Measurements from ENCODE around the gene CDK16. TPM values are rescaled to one million over a fixed set of nuclear protein-coding genes. Genes with fewer than 3 reads are reported as not detected.

CDK16 gene
- total RNA-seq, 2 experiments from 2014 or later, result 59.6 to 60.0 TPM

GRCh38 chrX:47272013-47272408 is 53.5 kb downstream of the CDK16 start:
- ChIA-PET CTCF (no interaction called here), POLR2A (no interaction called here)
- no peaks in the 10 kb centered on the region for H3K27me3 Mint-ChIP-seq
- no peaks in the 10 kb centered on the region for H3K9me3 Mint-ChIP-seq
- no peak for DNase-seq
- H3K4me1 Mint-ChIP-seq, result peaks cover 1% of the 10 kb centered on the region
- no peaks in the 10 kb centered on the region for H3K36me3 Mint-ChIP-seq (ENCODE audit: low read depth)
- H3K4me3 Mint-ChIP-seq, result no peak overlapping the region
- no peak overlapping the region for H3K27ac Mint-ChIP-seq

GRCh38 chrX:47273011-47273730 is 54.7 kb downstream of the CDK16 start:
- ChIA-PET POLR2A (no interaction called here), CTCF (no interaction called here)
- H3K9me3 Mint-ChIP-seq, result no peaks in the 10 kb centered on the region
- H3K4me3 Mint-ChIP-seq, result no peak overlapping the region
- no peaks in the 10 kb centered on the region for H3K27me3 Mint-ChIP-seq
- H3K36me3 Mint-ChIP-seq (ENCODE audit: low read depth), result no peaks in the 10 kb centered on the region
- no peaks in the 10 kb centered on the region for H3K4me1 Mint-ChIP-seq
- H3K27ac Mint-ChIP-seq, result no peak overlapping the region
- DNase-seq, result no peak

GRCh38 chrX:47278691-47279090 is 60.2 kb downstream of the CDK16 start:
- POLR2A ChIA-PET, result no interaction called here
- Mint-ChIP-seq H3K4me1 (no peaks in the 10 kb centered on the region), H3K27me3 (no peaks in the 10 kb centered on the region), H3K9me3 (no peaks in the 10 kb centered on the region), H3K4me3 (no peak overlapping the region), H3K27ac (no peak overlapping the region), H3K36me3 (ENCODE audit: low read depth) (no peaks in the 10 kb centered on the region)
- no peak for DNase-seq
- CTCF ChIA-PET, result no interaction called here

Other genes starting within 250 kb of the CDK16 start
- gene RGN, start 140.2 kb upstream of the CDK16 start, total RNA-seq, result not detected
- 10 to 100 TPM; 89.0 to 89.8 TPM for gene NDUFB11, start 74.0 kb upstream of the CDK16 start, total RNA-seq
- 10 to 100 TPM; 55.3 to 57.0 TPM for gene RBM10, start 73.5 kb upstream of the CDK16 start, total RNA-seq
- gene UBA1, start 24.9 kb upstream of the CDK16 start, total RNA-seq, result 100 to 1,000 TPM; 180 to 187 TPM
- gene USP11, start 14.3 kb downstream of the CDK16 start, total RNA-seq, result 10 to 100 TPM; 27.6 to 29.4 TPM
- under 1 TPM; 0.15 to 0.18 TPM for gene ZNF157, start 151.9 kb downstream of the CDK16 start, total RNA-seq

Measured in activated CD4-positive, alpha-beta memory T cell treated with anti-CD3 and anti-CD28 coated beads, Interleukin-2, amount 10 ng/mL, durations not matched to agents 7 days and 5 days (primary cell).